ENCODE results near the gene P4HB. TPM values are rescaled to one million over a fixed set of nuclear protein-coding genes. Genes with fewer than 3 reads are reported as not detected.
A peak's percentile ranks its signal among the peaks of the same experiment; 100 is the strongest.

Gene P4HB
- total and polyA plus RNA-seq, 2 donors (not counting 1 experiment from before 2014, with no cell fraction given) = 37.4 to 191 TPM

DNA sequence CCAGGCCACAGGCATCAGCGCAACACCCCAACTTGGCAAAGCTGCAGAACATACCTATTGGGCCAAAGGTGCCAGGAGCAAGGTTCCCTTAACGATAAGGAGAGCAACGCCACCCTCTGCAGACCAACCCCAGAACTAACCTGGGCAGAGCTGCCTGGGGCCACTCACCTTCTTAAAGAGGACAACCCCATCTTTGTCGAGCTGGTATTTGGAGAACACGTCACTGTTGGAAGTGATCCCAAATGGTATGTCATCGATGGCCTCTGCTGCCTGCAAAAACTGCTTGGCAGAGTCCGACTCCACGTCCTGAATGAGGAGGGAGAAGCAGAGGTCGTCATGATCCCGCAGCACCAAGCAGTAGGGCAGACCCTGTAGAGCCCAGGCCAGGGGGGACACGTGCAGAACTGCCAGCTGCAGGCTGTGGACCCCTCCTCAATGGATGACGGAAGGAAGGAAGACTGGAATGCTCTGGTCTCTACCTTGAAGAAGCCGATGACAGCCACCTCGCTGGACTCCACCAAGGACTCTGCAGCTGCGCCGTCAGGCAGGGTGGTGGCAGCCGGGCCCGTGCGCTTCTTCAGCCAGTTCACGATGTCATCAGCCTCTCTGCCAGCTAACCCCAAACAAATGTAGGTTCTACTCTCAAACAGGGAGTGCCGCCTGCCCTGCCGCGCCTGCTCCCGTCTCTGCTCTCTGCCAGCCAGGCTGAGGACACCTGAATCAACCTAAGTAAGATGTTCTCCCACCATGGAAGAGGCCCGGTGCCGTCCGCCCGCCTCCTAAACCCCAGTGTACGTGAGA is 5.2 kb downstream of the P4HB start:
- 97% methylated on average over 20 of the region's 29 CpGs for WGBS (ENCODE audit: insufficient coverage)
- intact Hi-C loops (cut with micrococcal nuclease) = no loop called here
- no peaks in the 10 kb centered on the region for H3K27me3 Mint-ChIP-seq

DNA sequence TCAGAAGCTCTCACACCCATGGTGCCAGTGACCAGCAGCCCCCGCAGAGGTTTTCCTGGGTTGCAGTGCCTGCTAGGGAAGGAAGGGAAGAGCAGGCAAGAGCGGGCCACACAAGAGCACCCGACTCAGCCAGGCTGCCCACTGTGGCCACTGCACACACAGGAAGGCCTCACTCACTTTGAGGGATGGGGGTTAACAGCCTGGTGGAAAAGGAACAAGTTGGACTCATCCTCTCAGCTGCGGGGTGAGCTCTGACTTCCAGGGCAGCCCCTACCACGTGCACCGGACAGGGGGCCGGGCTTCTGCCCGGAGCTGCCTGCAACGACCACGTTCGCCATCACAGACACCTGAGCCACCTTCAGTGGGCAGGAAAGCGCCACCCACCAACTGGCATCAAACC is 8.1 kb downstream of the P4HB start:
- no peak for ATAC-seq (ENCODE audit: low read depth)
- POLR2A ChIA-PET = no interaction called here
- H3K79me2 ChIP-seq (ENCODE audit: control insufficient read depth, insufficient read depth, low read length) = peaks cover 20% of the 10 kb centered on the region
- no peak overlapping the region for H3K4me3 ChIP-seq (ENCODE audit: control extremely low read depth in 1 of 5, extremely low read depth in 1 of 5, insufficient read depth in 1 of 5, low read depth in 2 of 5, low read length in 4 of 5)
- H3K4me1 Mint-ChIP-seq = no peaks in the 10 kb centered on the region
- no peak overlapping the region for H3K4me3 Mint-ChIP-seq
- H3K27me3 ChIP-seq (replicated peaks in 1 of 4; ENCODE audit: control extremely low read depth in 1 of 4, control insufficient read depth in 3 of 4, insufficient read depth in 4 of 4, low read length in 3 of 4) = no peaks in the 10 kb centered on the region
- H2AFZ ChIP-seq (ENCODE audit: insufficient read depth, low read depth, low read length, poor library complexity, severe bottlenecking) = no peak overlapping the region
- no peak overlapping the region for H3K27ac ChIP-seq (ENCODE audit: low read length in 2 of 2)
- no peaks in the 10 kb centered on the region for H3K9me3 ChIP-seq (ENCODE audit: control extremely low read depth in 1 of 3, control insufficient read depth in 2 of 3, insufficient read depth in 1 of 3, low read length in 2 of 3)
- no peaks in the 10 kb centered on the region for H3K4me1 ChIP-seq (ENCODE audit: control insufficient read depth in 2 of 2, insufficient read depth in 2 of 2, low read length in 2 of 2)
- H3K27me3 Mint-ChIP-seq = no peaks in the 10 kb centered on the region
- H3K9ac ChIP-seq (ENCODE audit: low read length) = no peak overlapping the region
- peaks cover 37% of the 10 kb centered on the region for H4K20me1 ChIP-seq (ENCODE audit: control insufficient read depth, insufficient read depth, low read length, poor library complexity, severe bottlenecking)
- no peak for DNase-seq
- no peak overlapping the region for H3K4me2 ChIP-seq (replicated peaks; ENCODE audit: low read depth, low read length, poor library complexity, severe bottlenecking)
- no peaks in the 10 kb centered on the region for H3K9me3 Mint-ChIP-seq (ENCODE audit: insufficient read depth)
- TF ChIP-seq EZH2 (IDR thresholded peaks at IDR 0.05; ENCODE audit: borderline replicate concordance, insufficient read depth, low read depth, low read length, poor library complexity, severe bottlenecking) = no peak
- TF ChIP-seq, protein P1, sequence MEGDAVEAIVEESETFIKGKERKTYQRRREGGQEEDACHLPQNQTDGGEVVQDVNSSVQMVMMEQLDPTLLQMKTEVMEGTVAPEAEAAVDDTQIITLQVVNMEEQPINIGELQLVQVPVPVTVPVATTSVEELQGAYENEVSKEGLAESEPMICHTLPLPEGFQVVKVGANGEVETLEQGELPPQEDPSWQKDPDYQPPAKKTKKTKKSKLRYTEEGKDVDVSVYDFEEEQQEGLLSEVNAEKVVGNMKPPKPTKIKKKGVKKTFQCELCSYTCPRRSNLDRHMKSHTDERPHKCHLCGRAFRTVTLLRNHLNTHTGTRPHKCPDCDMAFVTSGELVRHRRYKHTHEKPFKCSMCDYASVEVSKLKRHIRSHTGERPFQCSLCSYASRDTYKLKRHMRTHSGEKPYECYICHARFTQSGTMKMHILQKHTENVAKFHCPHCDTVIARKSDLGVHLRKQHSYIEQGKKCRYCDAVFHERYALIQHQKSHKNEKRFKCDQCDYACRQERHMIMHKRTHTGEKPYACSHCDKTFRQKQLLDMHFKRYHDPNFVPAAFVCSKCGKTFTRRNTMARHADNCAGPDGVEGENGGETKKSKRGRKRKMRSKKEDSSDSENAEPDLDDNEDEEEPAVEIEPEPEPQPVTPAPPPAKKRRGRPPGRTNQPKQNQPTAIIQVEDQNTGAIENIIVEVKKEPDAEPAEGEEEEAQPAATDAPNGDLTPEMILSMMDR (IDR thresholded peaks at IDR 0.05) = no peak
- WGBS (ENCODE audit: insufficient coverage) = 98% methylated on average over 12 of the region's 12 CpGs
- CTCF ChIA-PET = no interaction called here
- peaks cover 4 to 37% of the 10 kb centered on the region in 2 experiments for H3K36me3 ChIP-seq (replicated peaks in 1 of 2; ENCODE audit: control extremely low read depth in 1 of 2, control insufficient read depth in 1 of 2, extremely low read depth in 1 of 2, insufficient read depth in 2 of 2, low read length in 1 of 2)
- intact Hi-C loops (cut with micrococcal nuclease) = no loop called here
- H3K27ac Mint-ChIP-seq = no peak overlapping the region

More for the DNA sequence above, 5.2 kb downstream of the P4HB start:
- Mint-ChIP-seq H3K27ac (peak overlapping the region; percentile 20), H3K9me3 (ENCODE audit: insufficient read depth) (no peaks in the 10 kb centered on the region), H3K4me1 (peaks cover 9% of the 10 kb centered on the region), H3K4me3 (no peak overlapping the region)
- peaks cover 10 to 14% of the 10 kb centered on the region in 2 donors for H3K4me1 ChIP-seq (ENCODE audit: control insufficient read depth in 2 of 2, insufficient read depth in 2 of 2, low read length in 2 of 2)
- ChIA-PET CTCF (interaction anchor here (0.7 to 1.8 kb wide), 4 partner anchors 13 to 288 kb away, joined by 3 to 6 read pairs (median 4); no protein-coding TSS in a partner anchor), POLR2A (interaction anchor here (0.5 to 0.7 kb wide), 5 partner anchors 18 to 298 kb away, joined by 3 to 13 read pairs (median 5); partner anchors contain the start of gene LRRC45)
- H3K4me3 ChIP-seq (ENCODE audit: control extremely low read depth in 1 of 5, extremely low read depth in 1 of 5, insufficient read depth in 1 of 5, low read depth in 2 of 5, low read length in 4 of 5) = no peak overlapping the region
- no peak overlapping the region for H2AFZ ChIP-seq (ENCODE audit: insufficient read depth, low read depth, low read length, poor library complexity, severe bottlenecking)
- no peak overlapping the region for H3K4me2 ChIP-seq (replicated peaks; ENCODE audit: low read depth, low read length, poor library complexity, severe bottlenecking)
- peaks cover 4 to 50% of the 10 kb centered on the region in 2 experiments for H3K36me3 ChIP-seq (replicated peaks in 1 of 2; ENCODE audit: control extremely low read depth in 1 of 2, control insufficient read depth in 1 of 2, extremely low read depth in 1 of 2, insufficient read depth in 2 of 2, low read length in 1 of 2)
- DNase-seq (no peak), ATAC-seq (ENCODE audit: low read depth) (no peak)
- H4K20me1 ChIP-seq (ENCODE audit: control insufficient read depth, insufficient read depth, low read length, poor library complexity, severe bottlenecking) = peaks cover 57% of the 10 kb centered on the region
- no peak overlapping the region for H3K9ac ChIP-seq (ENCODE audit: low read length)
- H3K79me2 ChIP-seq (ENCODE audit: control insufficient read depth, insufficient read depth, low read length) = peaks cover 50% of the 10 kb centered on the region
- TF ChIP-seq EZH2 (IDR thresholded peaks at IDR 0.05; ENCODE audit: borderline replicate concordance, insufficient read depth, low read depth, low read length, poor library complexity, severe bottlenecking) = no peak
- TF ChIP-seq, protein P1 (IDR thresholded peaks at IDR 0.05) = no peak
- no peak overlapping the region for H3K27ac ChIP-seq (ENCODE audit: low read length in 2 of 2)
- H3K27me3 ChIP-seq (replicated peaks in 1 of 4; ENCODE audit: control extremely low read depth in 1 of 4, control insufficient read depth in 3 of 4, insufficient read depth in 4 of 4, low read length in 3 of 4) = no peaks in the 10 kb centered on the region
- H3K9me3 ChIP-seq (ENCODE audit: control extremely low read depth in 1 of 3, control insufficient read depth in 2 of 3, insufficient read depth in 1 of 3, low read length in 2 of 3) = no peaks in the 10 kb centered on the region

Measured in B cell (primary cell).